Fibroblast of skin of left quadriceps (primary cell): ENCODE data around the gene SP3.
A peak's percentile ranks its signal among the peaks of the same experiment; 100 is the strongest.

Experiments
- DNase-seq, 2 experiments: peaks; one replicate each; pipeline ENCODE4 v3.0.0-alpha.2; 2013; ENCODE audit warnings: low read depth in 2 of 2

SP3 gene

DNA sequence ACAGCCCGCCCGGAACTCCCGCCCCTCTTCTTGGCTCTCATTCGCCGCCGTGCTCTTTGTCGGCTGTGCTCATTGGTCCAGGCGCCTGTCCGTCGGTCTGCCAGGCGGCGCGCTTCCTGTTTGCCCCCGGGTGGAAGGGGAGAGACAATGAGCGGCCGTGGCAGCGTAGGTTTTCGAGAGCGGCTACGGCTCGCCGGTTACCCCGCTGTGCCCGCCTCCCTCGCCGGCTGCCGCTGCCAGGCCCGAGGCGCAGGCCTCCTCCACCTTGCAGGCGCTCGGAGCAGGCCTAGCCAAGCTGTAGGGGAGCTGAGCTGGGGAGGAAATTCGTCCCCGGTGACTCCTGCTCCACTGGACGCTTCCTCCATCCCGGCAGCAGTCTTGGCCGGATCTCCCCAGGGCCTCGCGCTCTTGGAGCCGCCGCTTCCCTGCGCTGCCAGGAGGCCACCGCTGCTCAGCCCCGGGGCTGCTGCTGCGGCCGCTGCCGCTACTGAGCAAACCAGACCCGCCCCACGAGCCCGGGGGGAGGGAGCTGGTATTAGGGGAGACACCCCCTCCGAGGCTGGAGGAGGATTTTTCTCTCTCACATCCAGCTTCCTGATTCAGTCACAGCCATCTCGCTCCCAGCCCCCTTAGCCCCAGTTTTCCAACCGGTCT is at the start of gene SP3:
Gene SP3, minus strand, starts transcription at position 2 of the 654 bp plus-strand sequence. CDS start 202 bp downstream, outside the sequence.
- DNase-seq = peak; percentile 96

GRCh38 chr2:174014699-174015070 is 49.5 kb upstream of the SP3 start:
- DNase-seq = no peak

DNA sequence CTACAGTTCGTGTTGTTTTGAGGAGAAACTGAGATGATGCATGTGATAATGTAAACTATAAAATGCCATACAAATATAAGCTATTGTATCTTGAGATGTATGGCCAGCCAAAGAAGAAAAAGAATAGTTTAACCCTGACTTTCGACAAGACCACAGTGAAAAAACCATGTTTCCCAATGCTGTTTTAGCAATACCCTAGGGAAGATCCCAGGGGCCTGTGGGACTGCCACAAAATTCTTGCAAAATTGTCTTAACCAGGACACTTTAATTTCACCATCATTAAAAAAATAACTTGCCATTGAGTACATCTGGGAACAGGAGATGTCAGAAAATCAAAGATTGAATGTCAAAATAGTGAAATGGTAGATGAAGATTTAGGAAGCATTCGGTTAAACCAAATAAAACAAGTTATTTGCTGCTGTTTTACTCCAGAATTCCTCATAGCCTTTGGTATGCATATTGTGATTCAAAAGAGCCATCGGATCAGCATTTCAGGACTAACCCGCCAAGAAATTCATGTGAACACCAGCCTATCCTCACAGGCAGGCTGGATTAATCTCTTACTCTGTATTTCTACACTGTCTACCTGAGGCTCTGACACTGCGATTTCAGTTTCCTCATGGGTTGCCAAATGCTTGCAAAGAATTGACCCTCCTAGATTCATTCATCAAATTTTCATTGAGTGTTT is 49.0 kb upstream of the SP3 start:
- no peak for DNase-seq

GRCh38 chr2:174013315-174013751 is 48.2 kb upstream of the SP3 start:
- DNase-seq = no peak

DNA sequence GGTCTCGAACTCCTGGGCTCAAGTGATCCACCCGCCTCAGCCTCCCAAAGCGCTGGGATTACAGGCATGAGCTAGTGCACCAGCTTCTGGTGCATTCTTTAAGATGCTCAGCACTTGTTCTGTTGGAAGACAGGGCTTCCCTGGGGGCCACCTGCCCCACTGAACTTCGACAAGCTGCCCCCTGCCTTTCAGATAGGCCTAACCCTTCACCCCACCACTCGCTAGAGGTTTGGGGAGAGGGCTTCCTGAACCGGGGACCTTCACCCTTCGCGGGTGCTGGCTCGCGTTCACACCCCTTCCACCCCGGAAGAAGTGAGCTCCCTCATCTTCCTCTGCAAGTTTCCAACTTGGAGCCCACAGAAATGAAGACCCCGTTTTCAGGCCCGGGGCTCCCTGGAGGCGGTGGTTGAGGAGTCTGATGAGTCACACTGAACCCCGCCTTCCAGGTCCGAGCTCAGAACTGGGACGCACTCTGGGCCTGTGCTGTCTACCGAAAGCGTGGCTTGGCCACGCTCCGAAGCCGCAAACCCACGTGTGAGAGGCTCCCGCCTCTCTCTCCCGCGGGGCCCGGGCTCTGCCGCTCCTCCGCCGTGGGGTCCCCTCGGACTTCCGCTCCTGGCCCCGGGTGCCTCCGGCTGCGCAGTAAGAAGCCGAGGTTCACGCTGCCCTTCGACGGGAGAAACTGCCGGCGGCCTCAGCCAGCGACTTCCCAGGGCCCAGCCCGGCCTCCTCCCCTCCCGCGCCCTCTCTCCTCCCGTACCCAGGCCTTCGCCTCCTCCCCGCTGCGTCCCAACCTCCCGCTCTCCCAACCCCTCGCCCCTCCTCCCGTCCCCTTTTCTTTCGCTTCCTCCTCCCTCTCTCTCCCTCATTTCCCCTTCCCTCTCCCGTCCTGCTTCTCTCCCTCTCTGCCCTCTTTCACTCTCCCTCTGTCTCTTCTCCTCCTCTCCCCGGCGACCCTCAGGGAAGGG is 47.5 kb upstream of the SP3 start:
- no peak for DNase-seq

GRCh38 chr2:174011796-174012195 is 46.6 kb upstream of the SP3 start:
- no peak for DNase-seq

DNA sequence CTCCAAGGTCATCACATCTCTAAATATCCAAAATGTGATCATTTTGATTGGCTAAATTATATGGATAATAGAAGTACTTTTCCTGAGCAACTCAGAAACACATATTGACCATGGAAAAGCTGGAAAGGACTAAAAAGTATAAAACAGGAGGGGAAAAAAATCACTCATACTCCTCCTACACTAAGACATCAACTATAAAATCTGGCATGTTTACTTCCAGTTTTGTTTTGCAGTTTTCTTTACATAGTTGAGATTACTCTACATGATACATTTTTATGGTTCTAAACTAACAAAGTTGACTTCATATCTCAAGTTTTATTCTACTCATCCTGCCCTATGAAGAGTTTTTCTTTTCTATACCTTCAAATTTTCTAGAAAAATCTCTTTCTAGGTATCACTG is 46.0 kb upstream of the SP3 start:
- DNase-seq = no peak

DNA sequence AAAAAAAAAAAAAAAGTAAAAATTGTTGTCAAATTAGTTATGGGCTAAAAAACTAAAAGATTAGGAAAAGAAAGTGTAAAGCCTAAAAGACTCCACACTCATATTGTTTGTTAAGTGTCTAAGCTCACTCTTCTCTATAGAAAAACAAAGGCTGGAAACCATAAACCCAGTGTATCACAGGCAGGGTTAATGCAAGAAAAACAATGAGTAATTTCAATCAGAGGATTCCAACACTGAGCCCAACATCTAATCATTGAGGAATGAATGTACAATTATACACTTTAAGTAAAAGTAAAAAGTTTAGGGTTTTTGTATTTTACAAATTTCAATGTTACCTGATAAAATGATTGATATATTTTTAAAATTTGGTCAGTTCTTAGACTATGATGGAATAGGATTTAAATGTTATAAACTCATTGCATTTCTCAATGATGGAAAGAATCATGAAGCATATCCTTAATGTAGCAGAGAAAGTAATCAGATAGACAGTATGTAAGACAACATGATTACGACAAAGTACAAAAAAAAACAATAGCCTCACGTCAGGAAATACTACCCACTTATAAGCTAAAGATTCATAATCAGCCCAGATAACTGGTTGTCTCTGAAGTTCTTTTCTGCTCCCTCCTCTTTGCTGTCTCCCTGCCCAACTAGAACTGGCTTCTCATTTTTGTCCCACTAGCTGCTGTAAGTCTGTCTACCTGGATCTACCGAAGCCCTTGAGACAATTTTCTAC is 44.5 kb upstream of the SP3 start:
- DNase-seq = no peak

GRCh38 chr2:174008720-174009119 is 43.5 kb upstream of the SP3 start:
- no peak for DNase-seq

DNA sequence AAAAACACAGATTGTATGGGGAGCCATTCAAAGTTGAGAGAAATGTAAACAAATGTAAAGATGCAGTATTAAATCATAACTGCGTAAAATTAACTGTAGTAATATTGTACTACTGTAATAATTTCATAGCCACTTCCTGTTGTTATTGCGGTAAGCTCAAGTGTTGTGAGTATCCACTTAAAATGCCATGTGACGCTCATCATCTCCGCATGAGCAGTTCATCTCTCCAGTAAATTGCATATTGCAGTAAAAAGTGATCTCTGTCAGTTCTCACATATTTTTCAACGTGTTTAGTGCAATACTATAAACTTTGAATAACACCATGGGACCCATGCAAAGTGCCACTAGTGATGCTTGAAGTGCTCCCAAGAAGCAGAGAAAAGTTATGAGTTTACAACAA is 41.8 kb upstream of the SP3 start:
- no peak for DNase-seq

DNA sequence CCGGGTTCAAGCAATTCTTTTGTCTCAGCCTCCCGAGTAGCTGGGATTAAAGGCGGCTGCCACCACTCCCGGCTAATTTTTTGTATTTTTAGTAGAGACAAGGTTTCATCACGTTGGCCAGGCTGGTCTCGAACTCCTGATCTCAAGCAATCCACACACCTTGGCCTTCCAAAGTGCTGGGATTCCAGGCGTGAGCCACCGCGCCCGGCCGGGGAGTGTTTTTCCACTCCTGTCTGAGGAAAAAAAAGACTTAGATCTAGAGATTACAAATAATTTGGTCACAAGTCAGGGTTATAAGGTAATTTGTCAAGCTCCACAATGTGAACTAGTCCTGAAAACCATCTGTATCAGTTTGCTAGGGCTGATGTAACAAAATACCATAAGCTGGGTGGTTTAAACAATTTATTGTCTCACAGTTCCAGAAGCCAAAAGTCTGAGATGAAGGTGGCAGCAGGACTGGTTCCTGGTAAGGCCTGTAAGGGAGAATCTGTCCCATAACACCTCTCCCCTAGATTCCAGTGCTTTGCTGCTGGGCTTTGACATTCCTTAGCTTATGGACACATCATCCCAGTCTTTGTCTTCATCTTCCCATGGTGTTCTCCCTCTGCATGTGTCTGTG is 40.7 kb upstream of the SP3 start:
- DNase-seq = no peak

DNA sequence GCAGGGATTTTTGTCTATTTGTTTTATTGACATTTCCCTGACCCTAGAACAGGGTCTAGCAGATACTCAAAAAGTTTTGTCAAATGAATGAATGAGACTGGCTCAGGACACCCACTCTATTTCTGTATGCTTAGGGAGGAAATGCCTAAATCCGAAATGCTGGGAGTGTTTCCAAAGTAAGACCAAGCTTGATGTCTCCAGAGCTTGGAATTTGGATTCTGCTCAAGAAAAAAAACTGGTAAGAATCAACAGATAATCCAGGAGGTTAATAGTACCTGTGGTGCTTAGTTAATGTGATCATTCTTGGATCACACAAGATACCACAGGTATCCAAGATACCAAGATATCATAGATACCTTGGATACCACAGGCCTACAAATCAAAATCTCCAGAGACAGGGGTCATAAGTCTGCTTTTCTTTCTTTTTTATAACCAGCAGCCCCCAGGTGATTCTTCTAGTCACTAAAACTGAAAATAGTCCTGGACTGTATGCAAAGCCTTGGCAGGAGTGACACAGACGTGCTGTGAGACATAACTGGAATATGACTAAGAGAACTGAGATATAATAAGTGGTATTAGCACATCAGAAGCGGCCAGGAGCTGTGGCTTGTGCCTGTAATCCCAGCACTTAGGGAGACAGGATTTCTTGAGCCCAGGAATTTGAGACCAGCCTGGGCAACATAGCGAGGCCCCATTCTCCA is 39.9 kb upstream of the SP3 start:
- DNase-seq = peak in 1 of 2 experiments; percentile 66

- DNase-seq = no peak
Measured at GRCh38 chr2:174003720-174004695, 38.8 kb upstream of the SP3 start.

GRCh38 chr2:174002679-174003078 is 37.5 kb upstream of the SP3 start:
- DNase-seq = no peak

- no peak for DNase-seq
Measured at GRCh38 chr2:174001107-174001506, 35.9 kb upstream of the SP3 start.

GRCh38 chr2:173999724-174000123 is 34.6 kb upstream of the SP3 start:
- DNase-seq = no peak

- no peak for DNase-seq
Measured at GRCh38 chr2:173999272-173999671, 34.1 kb upstream of the SP3 start.

GRCh38 chr2:173998386-173998785 is 33.2 kb upstream of the SP3 start:
- DNase-seq = no peak

- no peak for DNase-seq
Measured at GRCh38 chr2:173997753-173998152, 32.6 kb upstream of the SP3 start.
